Right atrium auricular region (tissue), 2 donors: ENCODE results near the gene CRYBB2. TPM values are rescaled to one million over a fixed set of nuclear protein-coding genes. Genes with fewer than 3 reads are reported as not detected.

Experiments
- DNase-seq: peaks from one replicate; pipeline ENCODE4 v3.0.0-alpha.2; 2019; ENCODE audit warnings: low spot score
- H3K27ac ChIP-seq, 2 donors: fragments of 200-600 bp; sonication (generic); 1 replicate in 1 of 2; 2 replicates in 1 of 2; pipeline ENCODE4 v1.5.1; 2016 to 2019
- H3K27me3 ChIP-seq, 2 donors: fragments of 200-600 bp; sonication (generic); one replicate each; pipeline versions ENCODE4 v1.5.1 to v1.6.0; 2017 to 2019
- H3K36me3 ChIP-seq: fragments of 200-600 bp; sonication (generic); one replicate; pipeline ENCODE4 v1.5.1; 2016
- H3K4me1 ChIP-seq, 2 donors: fragments of 200-600 bp; sonication (generic); one replicate each; pipeline versions ENCODE4 v1.5.1 to v1.6.0; 2017 to 2019
- H3K4me3 ChIP-seq, 2 donors: fragments of 200-600 bp; sonication (generic); 1 replicate in 1 of 2; 2 replicates in 1 of 2; pipeline ENCODE4 v1.5.1; 2017 to 2019; ENCODE audit warnings: mild to moderate bottlenecking in 1 of 2, moderate library complexity in 1 of 2
- H3K9me3 ChIP-seq, 2 donors: fragments of 200-600 bp; sonication (generic); one replicate each; pipeline ENCODE4 v1.5.1; 2019
- CTCF ChIP-seq, 2 donors: fragments of 200-600 bp; sonication (generic); IDR thresholded peaks; one replicate each; pipeline ENCODE4 v1.5.1; 2019; ENCODE audit warnings: antibody characterized with exemption in 2 of 2
- total RNA-seq, 2 donors: library from RNA; depleted of rRNA; stranded (reverse); fragments of >200 nt; gene quantifications; one replicate each; pipeline ENCODE4 v1.1.0, GENCODE V29; 2016

CRYBB2 gene
- total RNA-seq, 2 donors from 2014 or later, result not detected

- TF ChIP-seq CTCF (IDR thresholded peaks at IDR 0.05), result no peak
- no peaks in the 10 kb centered on the region for H3K9me3 ChIP-seq
- no peak overlapping the region for H3K27ac ChIP-seq
- DNase-seq, result no peak
- no peaks in the 10 kb centered on the region for H3K36me3 ChIP-seq
- no peaks in the 10 kb centered on the region for H3K27me3 ChIP-seq
- no peak overlapping the region for H3K4me3 ChIP-seq
- H3K4me1 ChIP-seq, result no peaks in the 10 kb centered on the region
Measured at GRCh38 chr22:25207553-25208157, 11.8 kb upstream of the CRYBB2 start.

DNA sequence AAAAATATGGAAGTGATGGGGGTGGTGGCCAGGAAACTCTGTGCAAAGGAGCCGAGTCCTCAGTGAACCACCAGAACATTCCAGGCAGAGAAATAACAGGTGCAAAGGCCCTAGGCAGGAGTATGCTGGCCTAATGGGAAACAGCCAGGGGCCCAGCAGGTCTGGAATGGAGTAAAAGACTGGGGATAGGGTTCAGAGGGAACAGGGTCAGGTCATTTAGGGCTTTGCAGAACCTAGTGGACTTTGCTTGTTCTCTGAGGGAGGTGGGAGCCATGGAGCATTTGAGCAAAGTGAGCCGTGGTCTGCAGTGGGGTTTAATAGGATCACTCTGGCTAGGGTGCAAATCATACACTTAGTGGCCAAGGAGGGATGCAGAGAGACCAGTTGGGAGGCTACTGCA is 11.1 kb upstream of the CRYBB2 start:
- H3K36me3 ChIP-seq, result no peaks in the 10 kb centered on the region
- no peaks in the 10 kb centered on the region for H3K9me3 ChIP-seq
- H3K4me1 ChIP-seq, result no peaks in the 10 kb centered on the region
- no peaks in the 10 kb centered on the region for H3K27me3 ChIP-seq
- no peak overlapping the region for H3K27ac ChIP-seq
- H3K4me3 ChIP-seq, result no peak overlapping the region
- DNase-seq, result no peak
- no peak for TF ChIP-seq CTCF (IDR thresholded peaks at IDR 0.05)

- DNase-seq, result no peak
Measured at GRCh38 chr22:25208743-25209505, 10.5 kb upstream of the CRYBB2 start.

DNA sequence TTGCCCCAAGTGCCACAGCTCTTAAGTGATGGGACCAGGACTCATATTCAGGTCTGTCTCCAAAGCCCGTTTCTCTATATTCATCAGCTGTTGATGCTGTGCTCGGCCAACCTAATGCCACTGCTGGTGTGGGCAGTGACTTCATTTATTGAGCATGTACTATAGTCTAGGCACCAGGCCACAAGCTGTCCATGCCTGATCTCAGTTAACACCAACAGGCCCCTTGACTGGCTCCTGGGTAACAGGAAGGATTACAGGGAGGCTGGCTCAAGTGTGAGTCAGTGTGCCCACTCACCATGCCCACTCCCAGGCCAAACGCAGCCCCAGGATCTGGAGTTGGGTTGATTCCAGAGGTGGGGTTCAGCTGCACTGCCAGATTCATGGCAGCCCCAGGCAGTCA is 8.6 kb upstream of the CRYBB2 start:
- Histone ChIP-seq H3K36me3 (no peaks in the 10 kb centered on the region), H3K4me3 (no peak overlapping the region), H3K4me1 (no peaks in the 10 kb centered on the region), H3K27ac (no peak overlapping the region), H3K27me3 (no peaks in the 10 kb centered on the region), H3K9me3 (no peaks in the 10 kb centered on the region)
- no peak for TF ChIP-seq CTCF (IDR thresholded peaks at IDR 0.05)
- DNase-seq, result no peak

More at GRCh38 chr22:25208743-25209505, 10.5 kb upstream of the CRYBB2 start:
- Histone ChIP-seq H3K9me3 (no peaks in the 10 kb centered on the region), H3K36me3 (no peaks in the 10 kb centered on the region), H3K4me3 (no peak overlapping the region), H3K4me1 (no peaks in the 10 kb centered on the region), H3K27me3 (no peaks in the 10 kb centered on the region), H3K27ac (no peak overlapping the region)
- TF ChIP-seq CTCF (IDR thresholded peaks at IDR 0.05), result no peak

DNA sequence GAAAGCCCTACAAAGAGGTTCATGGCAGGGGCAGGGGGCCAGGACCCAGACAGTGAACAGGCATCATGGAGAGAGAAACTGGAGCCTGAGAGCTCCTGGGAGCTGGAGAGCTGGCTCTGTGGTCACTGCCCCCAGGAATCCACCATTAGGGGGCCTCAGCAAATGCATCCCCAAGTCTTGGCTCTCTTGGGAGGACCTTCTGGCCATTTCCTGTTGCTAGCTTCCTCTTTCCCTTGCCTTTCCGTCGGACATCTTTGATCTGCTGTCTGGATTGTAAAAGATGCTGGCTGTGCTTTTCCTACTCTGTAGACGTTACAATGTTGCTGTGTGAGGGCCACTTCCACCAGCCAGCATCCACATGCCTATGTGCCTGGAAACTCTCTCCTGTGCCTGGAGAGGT is 7.1 kb upstream of the CRYBB2 start:
- no peaks in the 10 kb centered on the region for H3K27me3 ChIP-seq
- no peaks in the 10 kb centered on the region for H3K36me3 ChIP-seq
- DNase-seq, result no peak
- H3K9me3 ChIP-seq, result no peaks in the 10 kb centered on the region
- H3K27ac ChIP-seq, result no peak overlapping the region
- H3K4me1 ChIP-seq, result no peaks in the 10 kb centered on the region
- no peak for TF ChIP-seq CTCF (IDR thresholded peaks at IDR 0.05)
- H3K4me3 ChIP-seq, result no peak overlapping the region
